ENCODE data around the gene TMEM62. TPM values are rescaled to one million over a fixed set of nuclear protein-coding genes. Genes with fewer than 3 reads are reported as not detected.
"Not testable (repeated sequence)": the region's sequence is repeated elsewhere in the genome, so short reads cannot be mapped to it uniquely, and the experiment has no call there.

Gene TMEM62
- total and polyA plus RNA-seq, 8 donors = 16.7 to 31.0 (median 19.7) TPM

DNA sequence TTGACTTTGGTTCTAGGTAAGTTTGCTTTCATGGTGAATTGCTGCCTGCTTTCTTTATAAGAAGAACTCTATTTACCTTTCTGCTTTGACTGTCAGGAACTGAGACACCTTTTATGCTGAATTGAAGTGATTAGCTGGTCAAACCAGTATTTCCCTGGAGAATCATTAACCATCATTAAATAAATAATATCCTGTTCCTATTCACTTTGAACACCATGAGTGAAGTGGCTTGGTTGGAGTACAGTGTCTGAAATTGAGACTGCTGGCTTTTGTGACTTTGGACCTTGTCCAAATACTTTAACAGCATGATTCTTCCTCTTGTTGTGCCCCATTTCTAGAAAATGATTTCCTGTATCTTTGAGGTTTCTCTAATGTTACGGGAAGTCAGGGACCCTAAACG, 5.6 kb upstream of the TMEM62 start:
- TF ChIP-seq, protein P1, sequence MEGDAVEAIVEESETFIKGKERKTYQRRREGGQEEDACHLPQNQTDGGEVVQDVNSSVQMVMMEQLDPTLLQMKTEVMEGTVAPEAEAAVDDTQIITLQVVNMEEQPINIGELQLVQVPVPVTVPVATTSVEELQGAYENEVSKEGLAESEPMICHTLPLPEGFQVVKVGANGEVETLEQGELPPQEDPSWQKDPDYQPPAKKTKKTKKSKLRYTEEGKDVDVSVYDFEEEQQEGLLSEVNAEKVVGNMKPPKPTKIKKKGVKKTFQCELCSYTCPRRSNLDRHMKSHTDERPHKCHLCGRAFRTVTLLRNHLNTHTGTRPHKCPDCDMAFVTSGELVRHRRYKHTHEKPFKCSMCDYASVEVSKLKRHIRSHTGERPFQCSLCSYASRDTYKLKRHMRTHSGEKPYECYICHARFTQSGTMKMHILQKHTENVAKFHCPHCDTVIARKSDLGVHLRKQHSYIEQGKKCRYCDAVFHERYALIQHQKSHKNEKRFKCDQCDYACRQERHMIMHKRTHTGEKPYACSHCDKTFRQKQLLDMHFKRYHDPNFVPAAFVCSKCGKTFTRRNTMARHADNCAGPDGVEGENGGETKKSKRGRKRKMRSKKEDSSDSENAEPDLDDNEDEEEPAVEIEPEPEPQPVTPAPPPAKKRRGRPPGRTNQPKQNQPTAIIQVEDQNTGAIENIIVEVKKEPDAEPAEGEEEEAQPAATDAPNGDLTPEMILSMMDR (IDR thresholded peaks at IDR 0.05) = no peak
- Histone ChIP-seq H3K36me3 (no peaks in the 10 kb centered on the region), H3K27me3 (no peaks in the 10 kb centered on the region), H3K27ac (peak overlapping the region; percentile 33 to 67), H3K9me3 (peaks cover 0 to 2% of the 10 kb centered on the region in 2 donors), H3K4me3 (no peak overlapping the region), H3K4me1 (peaks cover 0 to 47% of the 10 kb centered on the region in 2 donors)
- ATAC-seq (peak; percentile 36), DNase-seq (peak in 2 of 4 donors; percentile 24 to 74)
- intact Hi-C loops (cut with DNase I) = no loop called here

DNA sequence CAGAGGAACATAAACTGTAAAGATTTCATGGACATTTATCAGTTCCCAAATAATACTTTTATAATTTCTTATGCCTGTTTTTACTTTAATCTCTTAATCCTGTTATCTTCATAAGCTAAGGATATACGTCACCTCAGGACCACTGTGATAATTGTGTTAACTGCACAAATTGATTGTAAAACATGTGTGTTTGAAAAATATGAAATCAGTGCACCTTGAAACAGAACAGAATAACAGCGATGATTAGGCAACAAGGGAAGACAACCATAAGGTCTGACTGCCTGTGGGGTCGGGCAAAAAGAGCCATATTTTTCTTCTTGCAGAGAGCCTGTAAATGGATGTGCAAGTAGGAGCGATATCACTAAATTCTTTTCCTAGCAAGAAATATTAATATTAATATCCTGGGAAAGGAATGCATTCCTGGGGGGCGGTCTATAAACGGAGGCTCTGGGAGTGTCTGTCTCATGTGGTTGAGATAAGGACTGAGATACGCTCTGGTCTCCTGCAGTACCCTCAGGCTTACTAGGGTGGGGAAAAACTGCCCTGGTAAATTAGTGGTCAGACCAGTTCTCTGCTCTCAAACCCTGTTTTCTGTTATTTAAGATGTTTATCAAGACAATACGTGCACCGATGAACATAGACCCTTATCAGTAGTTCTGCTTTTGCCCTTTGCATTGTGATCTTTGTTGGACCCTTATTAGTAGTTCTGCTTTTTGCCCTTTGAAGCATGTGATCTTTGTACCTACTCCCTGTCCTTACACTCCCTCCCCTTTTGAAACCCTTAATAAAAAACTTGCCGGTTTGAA, 5.0 kb upstream of the TMEM62 start:
- H3K4me3 ChIP-seq; H3K9me3 ChIP-seq; H3K36me3 ChIP-seq; DNase-seq; ATAC-seq; intact Hi-C loops (cut with DNase I); H3K27me3 ChIP-seq: not testable (repeated sequence)
- peak overlapping the region; percentile 33 to 66 for H3K27ac ChIP-seq
- peaks cover 0 to 47% of the 10 kb centered on the region in 2 donors for H3K4me1 ChIP-seq

DNA sequence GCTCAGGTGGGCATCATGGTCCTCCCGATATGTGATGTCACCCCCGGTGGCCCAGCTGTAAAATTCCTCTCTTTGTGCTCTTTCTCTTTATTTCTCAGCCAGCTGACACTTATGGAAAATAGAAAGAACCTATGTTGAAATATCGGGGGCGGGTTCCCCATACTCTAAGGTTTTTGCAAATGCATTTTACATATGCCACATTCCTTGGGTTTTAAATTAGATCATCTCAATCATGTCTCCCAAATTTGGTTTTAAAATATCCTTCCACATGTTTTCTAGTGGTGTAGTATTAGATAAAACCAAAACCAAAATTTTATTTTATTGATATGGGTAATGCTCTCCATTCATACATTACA, 4.4 kb upstream of the TMEM62 start:
- Histone ChIP-seq H3K4me3 (no peak overlapping the region), H3K9me3 (peaks cover 0 to 2% of the 10 kb centered on the region in 2 donors), H3K36me3 (no peaks in the 10 kb centered on the region), H3K4me1 (peaks cover 0 to 48% of the 10 kb centered on the region in 2 donors), H3K27ac (no peak overlapping the region), H3K27me3 (no peaks in the 10 kb centered on the region)
- ATAC-seq = no peak
- no peak for DNase-seq
- TF ChIP-seq, protein P1 (IDR thresholded peaks at IDR 0.05) = no peak
- intact Hi-C loops (cut with DNase I) = no loop called here

DNA sequence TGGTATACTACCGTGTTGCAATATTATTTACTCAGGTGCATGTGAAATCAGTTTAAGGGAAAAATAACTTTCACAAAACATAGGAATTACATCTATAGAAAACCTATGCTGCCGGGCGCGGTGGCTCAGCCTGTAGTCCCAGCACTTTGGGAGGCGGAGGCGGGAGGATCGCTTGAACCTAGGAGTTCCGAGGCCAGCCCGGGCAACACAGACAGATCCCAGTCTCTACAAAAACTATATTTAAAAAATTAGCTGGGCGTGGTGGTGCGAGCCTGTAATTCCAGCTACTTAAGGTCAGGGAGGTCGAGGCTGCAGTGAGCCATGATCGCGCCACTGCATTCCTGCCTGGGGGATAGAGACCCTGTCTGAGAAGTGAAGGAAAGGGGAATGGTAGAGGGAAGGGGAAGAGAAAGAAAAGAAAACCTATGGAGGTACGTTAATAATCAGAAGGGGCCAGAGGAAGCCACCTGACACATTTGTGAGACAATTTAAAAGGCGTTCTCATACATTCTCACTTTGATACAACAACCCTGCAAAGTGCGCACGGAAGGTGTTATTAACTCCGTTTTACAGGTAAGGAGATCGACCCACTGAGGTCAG, 456 bp upstream of the TMEM62 start:
- no peak for DNase-seq
- Histone ChIP-seq H3K27me3 (no peaks in the 10 kb centered on the region), H3K27ac (peak overlapping the region; percentile 87 to 88), H3K4me1 (peaks cover 0 to 33% of the 10 kb centered on the region in 2 donors), H3K4me3 (peak overlapping the region; percentile 82 to 85), H3K9me3 (peaks cover 0 to 2% of the 10 kb centered on the region in 2 donors), H3K36me3 (peaks cover 0 to 21% of the 10 kb centered on the region in 2 donors)
- TF ChIP-seq, protein P1 (IDR thresholded peaks at IDR 0.05) = no peak
- intact Hi-C loops (cut with DNase I) = no loop called here
- ATAC-seq = peak; percentile 15

DNA sequence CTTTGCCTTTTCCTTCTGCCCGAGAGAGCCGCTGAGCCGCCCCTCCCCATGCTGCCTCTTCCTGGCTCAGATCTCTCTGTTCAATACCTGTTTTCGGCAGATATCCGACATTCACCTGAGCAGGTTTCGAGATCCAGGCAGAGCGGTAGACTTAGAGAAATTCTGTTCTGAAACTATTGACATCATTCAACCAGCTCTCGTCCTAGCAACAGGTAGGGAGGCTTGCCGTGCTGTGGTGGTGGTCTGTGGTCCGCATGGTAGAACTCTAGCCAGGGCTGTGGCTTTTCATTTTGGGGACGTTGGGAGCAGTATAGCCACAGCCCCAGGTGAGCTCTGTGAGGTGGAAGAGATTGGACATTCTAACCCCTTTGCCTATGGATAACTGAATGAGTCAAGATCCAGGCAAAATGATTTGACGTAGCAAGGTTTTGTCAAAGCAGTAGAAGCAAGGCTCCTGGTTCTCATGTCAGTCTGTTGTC, 810 bp downstream of the TMEM62 start:
- H3K4me3 ChIP-seq = peak overlapping the region; percentile 82 to 85
- intact Hi-C loops (cut with DNase I) = no loop called here
- H3K27me3 ChIP-seq = no peaks in the 10 kb centered on the region
- peaks cover 0 to 33% of the 10 kb centered on the region in 2 donors for H3K36me3 ChIP-seq
- H3K9me3 ChIP-seq = no peaks in the 10 kb centered on the region
- H3K27ac ChIP-seq = peak overlapping the region; percentile 87 to 88
- peaks cover 0 to 24% of the 10 kb centered on the region in 2 donors for H3K4me1 ChIP-seq
- ATAC-seq (peak; percentile 5), DNase-seq (no peak)
- TF ChIP-seq, protein P1 (IDR thresholded peaks at IDR 0.05) = no peak

Data from left lung (tissue), 10 donors.